SK-MEL-5 (cell line): ENCODE data around the gene SEPTIN2. TPM values are rescaled to one million over a fixed set of nuclear protein-coding genes. Genes with fewer than 3 reads are reported as not detected.

Experiments used
- DNase-seq: peaks from one replicate; pipeline ENCODE4 v3.0.0-alpha.2; 2016; ENCODE audit warnings: low read depth, low spot score
- in situ Hi-C: cut with HindIII; loops from 2 replicates; pipeline ENCODE4 v1.10.0; 2016; ENCODE audit warnings: low sequenced_read_pairs, high pct_unique_total_duplicates, low pct_unique_long_range_greater_than_20kb
- total RNA-seq: library from RNA; depleted of rRNA; stranded (reverse); fragments of >200 nt; shearing (Covaris generic); gene quantifications from 2 replicates; pipeline ENCODE4 v1.2.3, GENCODE V29; 2014

SEPTIN2 gene
- total RNA-seq, 1 experiment from 2014 or later: 268 TPM

DNA sequence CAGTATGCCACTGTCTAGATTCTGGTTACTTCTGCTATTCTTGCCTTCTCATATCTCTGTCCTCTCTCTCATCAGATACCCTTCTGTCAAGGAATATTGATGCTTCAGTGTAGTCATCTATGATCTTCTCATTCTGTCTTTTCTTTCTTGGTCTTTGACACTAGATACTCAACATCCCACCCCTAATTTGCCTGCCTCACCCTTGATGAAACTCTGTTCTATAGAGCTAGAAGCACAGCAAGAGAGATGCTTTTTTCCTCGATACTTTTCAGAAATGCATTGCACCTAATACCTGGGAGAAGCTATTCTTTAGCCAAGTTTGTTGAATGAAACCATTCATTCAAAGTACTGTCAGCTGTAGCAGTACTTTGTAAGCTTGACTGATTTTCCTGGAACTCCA lies 9.5 kb downstream of the SEPTIN2 start:
- in situ Hi-C loops: no loop called here
- no peak for DNase-seq

DNA sequence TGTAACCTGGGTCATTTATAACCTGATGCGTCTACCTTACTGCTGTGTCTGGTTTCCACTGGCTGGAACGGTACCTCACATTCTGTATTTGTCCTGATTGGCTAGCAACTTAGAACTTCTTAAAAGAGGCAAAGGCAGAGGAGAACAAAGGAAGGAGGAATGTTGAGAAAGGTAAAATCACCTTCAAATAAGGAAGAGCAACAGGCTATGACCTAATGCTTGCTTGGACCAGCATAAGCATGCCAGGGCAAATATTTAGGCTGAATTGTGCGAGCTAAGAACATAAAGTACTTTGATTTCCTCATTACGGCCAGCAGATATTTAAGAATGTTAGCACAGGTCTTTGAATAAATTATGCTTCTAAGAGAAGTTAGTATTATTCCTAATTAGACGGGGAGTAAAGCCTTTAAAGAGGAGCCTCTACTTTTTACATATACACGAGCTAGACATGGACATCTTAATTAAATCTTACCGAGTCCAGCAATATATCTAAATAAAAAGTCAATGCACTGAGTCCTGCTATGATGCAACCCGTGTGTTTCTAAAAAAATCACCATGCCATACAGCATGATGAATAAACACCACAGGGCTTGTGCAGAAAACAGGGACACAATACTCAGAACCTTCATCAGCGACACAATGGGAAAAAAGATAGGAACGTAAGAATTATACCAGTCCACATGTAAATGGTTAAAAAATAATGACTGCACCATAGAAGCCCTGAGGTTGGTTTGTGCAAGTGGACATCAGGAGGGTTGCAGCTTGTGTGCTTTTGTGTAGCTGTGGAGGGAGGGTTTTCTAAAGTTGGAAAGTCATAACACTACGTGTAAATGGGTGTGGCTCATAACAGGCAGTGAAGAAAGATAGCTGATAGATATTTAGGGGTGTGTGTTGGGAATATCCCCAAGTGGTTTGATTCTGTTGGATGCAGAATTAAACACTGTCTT lies 14.2 kb downstream of the SEPTIN2 start:
- in situ Hi-C loops: no loop called here
- no peak for DNase-seq

DNA sequence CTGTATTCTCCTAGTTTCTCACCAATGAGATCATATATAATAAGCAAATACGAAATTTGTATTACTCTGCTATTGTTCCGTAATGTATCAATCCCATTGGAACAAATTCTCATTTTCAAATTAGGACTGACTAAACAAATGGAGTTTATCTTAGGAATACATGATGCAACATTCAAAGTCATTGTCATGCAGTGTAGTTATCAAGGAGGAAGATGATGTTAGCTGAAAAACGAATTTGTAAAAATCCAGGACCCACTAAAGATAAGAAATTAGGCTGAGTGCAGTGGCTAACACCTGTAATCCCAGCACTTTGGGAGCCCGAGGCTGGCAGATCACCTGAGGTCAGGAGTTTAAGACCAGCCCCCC lies 14.9 kb downstream of the SEPTIN2 start:
- DNase-seq: no peak
- in situ Hi-C loops: no loop called here

DNA sequence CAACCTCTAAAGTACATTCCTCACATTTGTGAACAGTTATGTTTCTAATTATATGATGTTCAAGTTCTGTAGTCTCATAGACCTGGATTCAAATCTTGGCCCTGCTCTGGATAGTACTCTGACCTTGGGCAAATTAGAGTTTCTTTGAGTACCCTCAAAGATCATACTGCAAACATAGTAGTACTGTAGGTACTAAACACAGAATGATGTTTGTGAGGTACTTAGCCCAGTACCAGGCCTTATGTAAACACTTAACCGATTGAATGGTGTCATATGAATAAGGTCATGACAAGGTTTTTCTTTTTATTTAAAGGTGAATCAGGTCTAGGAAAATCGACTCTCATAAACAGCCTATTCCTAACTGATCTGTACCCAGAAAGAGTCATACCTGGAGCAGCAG lies 19.1 kb downstream of the SEPTIN2 start:
- in situ Hi-C loops: no loop called here
- no peak for DNase-seq

DNA sequence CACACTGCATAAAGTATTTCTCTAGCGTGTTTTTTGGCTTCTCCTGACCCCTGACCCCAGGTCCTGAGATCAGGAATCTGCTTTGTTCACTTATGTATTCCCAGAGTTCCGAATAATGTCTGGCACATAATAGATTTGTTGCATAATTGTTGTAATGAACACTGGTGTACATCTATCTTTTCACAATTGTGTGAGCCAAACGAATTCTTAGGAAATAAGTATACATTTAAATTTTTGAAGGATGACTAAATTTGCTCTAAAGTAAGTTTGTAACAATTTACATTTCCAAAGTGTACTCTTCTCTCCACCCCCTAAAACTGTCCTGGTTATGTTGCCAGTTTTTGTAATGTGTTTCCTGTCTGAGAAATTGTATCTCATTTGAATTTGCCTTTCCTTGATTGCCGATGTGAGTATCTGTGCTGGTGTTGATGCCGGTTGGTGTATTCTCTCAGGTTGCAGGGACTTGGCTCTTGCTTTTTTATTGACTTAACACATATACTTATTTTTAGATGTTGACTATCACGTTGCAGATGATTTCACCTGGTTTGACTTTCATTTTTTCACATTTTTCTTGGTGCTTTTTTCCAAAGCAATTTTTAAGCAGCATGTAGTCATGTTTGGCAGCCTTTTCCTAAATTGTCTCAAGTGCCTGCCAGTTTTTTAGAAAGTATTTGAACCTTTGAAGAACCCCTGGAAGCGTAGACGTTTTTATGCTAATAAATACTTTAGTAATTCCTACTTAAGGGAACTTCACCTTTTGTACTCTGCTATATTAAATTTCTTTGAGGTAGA lies 24.3 kb downstream of the SEPTIN2 start:
- DNase-seq: no peak
- in situ Hi-C loops: no loop called here

DNA sequence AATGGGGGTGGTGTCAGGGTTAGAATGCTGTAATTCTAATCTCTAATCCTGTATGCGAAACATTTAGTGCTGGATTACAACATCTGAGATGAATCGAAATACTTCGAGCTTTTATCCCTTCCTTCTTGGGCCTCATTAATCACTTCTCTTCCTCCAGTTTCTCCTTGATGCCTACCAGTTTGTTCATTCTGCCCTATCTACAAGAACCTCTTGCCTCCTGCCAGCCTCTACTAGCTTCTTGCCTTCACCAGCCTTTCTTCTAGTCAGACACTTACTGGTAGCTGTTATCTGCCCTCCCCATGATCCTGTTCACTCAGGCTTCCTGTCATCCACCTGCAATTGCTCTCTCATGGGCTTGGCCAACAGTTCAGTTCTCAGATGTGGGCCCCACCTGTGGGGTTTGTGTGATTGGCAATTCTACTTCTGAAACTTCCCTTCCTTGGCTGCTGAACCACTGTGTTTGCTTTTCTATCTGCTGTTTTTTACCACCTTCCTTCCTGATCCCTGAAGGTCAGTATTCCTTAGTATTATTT lies 25.0 kb downstream of the SEPTIN2 start:
- DNase-seq: no peak
- in situ Hi-C loops: no loop called here

DNA sequence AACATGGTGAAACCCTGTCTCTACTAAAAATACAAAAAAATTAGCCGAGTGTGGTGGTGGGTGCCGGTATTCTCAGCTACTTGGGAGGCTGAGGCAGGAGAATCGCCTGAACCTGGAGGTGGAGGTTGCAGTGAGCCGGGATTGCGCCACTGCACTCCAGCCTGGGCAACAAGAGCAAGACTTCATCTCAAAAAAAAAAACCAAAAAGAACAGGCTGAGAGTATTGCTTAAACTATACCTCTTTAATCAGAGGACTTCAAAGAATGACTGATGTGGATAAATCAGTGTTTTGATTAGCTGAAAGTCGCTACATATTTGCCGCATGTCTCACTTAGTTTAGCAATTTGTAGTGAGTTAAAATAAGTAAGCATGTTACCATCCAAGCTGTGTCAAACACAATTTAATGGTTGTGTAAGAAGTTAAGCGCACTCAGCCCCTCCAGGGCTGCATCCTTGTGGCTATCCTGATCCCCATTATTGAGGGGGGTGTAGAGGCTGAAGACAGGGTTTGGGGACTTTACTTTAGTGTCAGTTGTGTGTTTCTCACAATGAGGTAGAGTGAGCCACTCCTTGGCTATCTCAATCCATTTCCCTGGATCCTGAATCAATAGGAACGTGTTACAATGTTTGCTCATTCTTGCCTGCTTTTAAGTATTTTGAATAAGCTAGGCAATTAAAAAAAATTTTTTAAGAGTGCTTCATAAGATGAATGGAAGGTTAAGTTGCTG lies 29.4 kb downstream of the SEPTIN2 start:
- no peak for DNase-seq
- in situ Hi-C loops: no loop called here

DNA sequence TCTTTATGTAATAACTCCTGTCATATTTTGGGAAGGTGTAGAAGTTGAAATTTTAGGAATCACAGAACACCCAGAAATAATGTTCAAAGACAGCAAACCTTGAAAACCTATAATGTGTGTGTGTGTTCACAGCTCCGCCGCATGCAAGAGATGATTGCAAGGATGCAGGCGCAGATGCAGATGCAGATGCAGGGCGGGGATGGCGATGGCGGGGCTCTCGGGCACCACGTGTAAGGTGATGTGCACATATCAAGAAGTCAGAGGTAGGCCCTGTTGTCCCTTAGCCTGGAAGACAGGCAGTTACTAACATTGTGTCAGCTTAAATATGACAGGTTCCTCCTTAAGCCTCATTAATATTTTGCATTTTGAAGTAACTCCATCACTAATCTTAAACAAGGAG lies 34.2 kb downstream of the SEPTIN2 start:
- in situ Hi-C loops: no loop called here
- no peak for DNase-seq

DNA sequence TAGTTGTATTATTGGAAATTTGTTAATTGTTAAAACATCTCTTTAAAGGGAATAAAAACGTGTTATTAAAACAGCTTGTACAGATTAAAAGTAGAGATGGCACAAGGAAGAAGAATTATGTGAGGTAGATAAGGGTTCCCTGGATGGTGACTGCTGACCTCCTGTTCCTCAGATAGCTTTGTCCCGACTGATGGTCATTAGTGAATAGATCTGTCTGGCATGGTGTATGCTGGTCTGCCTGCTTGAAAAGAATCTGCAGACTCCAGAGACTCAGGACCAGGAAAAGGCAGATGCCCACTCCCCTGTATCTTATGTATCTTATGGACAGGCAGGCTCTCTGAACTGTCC lies 34.8 kb downstream of the SEPTIN2 start:
- DNase-seq: no peak
- in situ Hi-C loops: no loop called here

DNA sequence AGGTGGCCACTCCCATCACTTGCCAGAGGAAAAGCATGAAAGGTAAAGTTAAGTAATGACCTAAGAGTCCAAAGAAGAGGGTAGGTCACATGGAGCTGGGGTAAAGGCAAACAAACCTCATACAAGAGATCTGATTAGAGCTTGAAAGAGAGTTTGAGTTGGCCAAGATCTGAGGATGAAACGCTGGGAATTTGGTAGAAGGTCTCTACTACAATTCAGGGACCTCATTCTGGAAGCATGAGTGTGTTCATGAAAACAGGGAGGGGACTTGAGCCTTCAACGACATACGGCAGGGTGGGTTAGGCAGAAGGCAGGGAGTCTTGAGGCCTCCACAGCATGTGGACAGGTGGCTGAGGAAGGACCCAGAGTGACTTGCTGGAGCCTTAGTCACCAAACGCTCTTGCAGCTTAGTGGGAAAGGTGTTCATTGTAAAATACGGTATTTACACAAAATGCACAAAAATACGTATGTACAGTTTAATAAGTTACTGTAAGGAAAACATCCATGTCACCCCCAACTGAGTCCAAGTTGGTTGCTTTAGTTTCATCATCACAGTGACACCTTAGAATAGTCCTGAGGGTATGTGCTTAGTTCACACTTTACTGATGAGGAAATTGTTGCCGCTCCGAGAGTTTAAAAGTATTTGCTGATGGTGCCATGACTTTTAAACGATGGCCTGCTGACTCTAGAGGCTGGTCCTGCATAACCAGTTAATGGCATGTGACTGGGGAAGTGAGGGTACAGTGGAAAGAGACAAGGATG lies 35.3 kb downstream of the SEPTIN2 start:
- DNase-seq: no peak
- in situ Hi-C loops: no loop called here

DNA sequence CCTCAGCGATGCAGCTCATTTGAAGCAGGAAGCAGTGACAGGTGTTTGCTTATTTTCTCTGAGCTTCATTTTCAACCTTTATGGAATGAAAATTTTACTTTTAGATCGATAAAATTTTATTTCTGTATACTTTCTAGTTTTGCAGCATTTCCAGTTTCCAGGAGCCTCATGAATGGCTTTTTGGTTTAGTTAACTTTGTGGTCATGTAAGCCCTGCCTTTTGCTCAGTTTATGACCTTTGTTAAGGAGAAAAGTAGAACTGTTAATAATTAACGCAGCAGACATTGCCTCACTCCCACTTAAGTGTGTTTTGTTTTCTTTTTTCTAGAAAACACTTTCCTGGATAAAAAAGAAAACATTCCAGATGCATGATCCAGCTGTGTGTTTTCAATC lies 35.9 kb downstream of the SEPTIN2 start:
- in situ Hi-C loops: no loop called here
- no peak for DNase-seq

DNA sequence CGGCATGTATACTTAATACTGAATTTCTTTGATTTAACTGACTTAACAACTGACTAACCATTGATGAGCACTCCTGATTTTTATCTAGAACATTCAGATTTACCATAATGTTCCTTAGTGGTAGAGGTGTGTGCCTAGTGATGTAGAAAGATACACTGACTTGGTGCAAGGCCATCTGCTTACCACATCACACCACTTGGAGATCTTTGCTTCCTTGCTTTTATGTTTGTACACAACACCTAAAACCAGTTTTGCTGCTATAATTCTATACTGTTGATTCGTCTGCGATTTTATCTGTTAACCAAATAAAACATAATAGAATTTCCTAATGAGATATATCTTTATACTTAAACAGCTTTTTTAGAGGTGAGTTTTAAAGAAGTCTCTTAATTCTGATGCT lies 36.5 kb downstream of the SEPTIN2 start:
- DNase-seq: no peak
- in situ Hi-C loops: no loop called here

DNA sequence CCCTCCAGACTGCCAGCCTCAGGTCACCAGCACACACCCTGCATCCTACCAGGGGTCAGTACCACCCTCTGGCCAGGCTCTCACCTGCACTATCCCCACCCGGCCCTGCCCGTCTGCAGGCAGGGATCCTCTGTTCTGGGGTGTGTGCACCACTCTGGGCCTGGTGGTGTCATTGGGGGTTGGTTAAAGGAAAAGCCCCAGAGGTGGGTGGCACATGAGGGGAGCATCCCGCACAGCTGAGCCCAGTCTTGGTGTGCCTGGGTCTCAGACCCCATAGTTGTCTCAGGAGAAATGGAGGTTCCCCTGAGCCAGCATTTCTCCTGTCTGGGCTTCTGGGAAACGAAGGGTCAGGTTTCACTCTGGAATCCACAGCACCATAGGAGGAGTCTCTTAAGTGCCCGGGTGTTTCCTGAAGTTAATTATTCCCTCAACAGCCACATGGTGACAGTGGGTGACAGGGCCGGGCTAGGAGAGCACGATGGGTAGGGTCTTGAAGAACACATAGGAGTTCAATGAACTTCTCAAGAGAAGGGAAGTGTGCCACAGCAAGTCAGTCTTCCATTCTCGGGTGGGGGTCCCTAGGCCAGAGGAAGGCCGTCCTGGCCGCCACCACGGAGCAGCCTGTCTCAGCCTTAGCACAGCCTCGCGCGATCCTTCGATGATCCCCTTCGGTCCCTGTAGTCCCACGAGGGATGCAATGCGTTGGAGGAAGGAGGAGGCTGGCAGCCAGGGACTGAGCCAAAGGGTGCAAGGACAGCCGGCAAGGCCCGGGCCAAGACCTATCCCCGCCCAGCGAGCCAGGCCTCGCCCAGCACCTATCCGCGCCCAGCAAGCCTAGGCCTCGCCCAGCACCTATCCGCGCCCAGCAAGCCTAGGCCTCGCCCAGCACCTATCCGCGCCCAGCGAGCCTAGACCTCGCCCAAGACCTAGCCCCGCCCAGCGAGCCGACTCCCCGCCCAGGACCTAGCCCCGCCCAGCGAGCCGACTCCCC lies 39.2 kb downstream of the SEPTIN2 start:
- in situ Hi-C loops: no loop called here
- DNase-seq: peak; percentile 75

DNA sequence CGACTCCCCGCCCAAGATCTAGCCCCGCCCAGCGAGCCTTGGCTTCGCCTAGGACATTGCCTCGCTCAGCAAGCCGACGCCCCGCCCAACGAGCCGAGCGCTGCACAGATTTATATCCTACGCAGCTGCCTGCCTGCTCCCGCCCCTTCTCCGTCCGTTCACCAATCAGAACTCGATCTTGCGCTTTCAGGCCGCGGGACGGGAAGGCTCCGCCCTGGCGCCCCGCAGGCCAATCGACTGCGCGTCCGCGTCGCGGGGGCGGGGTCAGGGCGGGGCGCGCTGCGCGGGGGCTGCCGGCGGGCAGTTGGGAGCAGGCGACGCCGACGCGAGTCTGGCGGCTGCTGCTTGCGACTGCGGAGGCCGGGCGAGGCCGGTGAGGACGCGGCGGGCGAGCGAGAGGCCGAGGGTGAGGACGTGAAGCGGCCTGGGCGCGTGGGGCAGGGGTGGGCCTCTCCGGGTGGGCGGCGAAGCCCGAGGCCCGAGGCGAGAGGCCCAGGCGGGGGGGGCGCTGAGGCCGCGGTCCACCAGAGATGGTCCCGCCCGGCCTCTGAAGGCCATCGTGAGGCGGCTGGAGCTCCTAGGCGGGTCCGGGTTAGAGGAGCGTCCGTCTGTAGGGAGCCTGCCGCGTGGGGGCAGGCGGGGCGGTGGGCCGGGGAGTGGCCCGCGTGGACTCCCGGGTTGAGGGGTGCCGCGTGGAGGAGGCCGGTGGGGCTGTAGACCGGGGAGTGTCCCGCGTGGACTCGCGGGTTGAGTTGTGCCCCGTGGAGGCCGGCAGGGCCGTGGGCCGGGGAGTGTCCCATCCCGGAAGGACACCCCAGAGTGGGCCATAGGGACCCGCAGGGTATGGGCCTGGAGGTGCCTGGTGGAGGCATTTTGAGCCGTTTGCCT lies 40.5 kb downstream of the SEPTIN2 start, which contains the start of gene FARP2:
Gene FARP2 (plus strand): TSS at position 303 of the 888 bp plus-strand sequence. CDS start 16,823 bp downstream, outside the sequence.
- in situ Hi-C loops: no loop called here
- DNase-seq: peak; percentile 95

DNA sequence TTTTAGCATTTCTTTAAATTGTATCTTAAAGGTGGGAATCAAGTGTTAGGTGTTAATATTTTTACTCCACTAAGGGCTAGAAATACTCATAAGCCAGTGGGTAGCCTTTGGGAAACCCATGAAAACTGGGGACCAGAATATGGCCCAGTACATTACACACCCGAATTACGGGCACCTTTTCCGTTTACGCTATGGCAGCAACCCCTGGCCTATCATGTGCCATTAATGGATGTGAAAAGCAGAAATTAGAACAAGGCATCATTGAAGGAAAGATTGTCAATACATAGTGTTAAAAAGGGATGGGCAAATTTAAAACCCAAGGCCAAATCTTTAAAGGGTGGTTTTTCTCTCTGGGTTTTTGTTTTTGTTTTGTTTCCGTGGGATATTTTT lies 41.1 kb downstream of the SEPTIN2 start:
- in situ Hi-C loops: no loop called here

More for the DNA sequence above, 41.1 kb downstream of the SEPTIN2 start:
- DNase-seq: no peak
